ENCODE results near the gene BTBD10. TPM values are rescaled to one million over a fixed set of nuclear protein-coding genes. Genes with fewer than 3 reads are reported as not detected.

BTBD10 gene
- total and polyA plus RNA-seq, 2 experiments from 2014 or later = 20.2 to 30.1 TPM

GRCh38 chr11:13362596-13363109, 100.4 kb downstream of the BTBD10 start:
- Histone ChIP-seq H4K20me1 (replicated peaks; ENCODE audit: insufficient read depth) (no peaks in the 10 kb centered on the region), H3F3A (replicated peaks; ENCODE audit: low read depth) (no peaks in the 10 kb centered on the region), H3K36me3 (ENCODE audit: insufficient read depth) (no peaks in the 10 kb centered on the region), H3K4me2 (no peak overlapping the region), H3K4me1 (ENCODE audit: insufficient read depth) (no peaks in the 10 kb centered on the region), H3K27ac (ENCODE audit: low read depth) (no peak overlapping the region), H3K27me3 (ENCODE audit: insufficient read depth) (no peaks in the 10 kb centered on the region), H3K79me2 (replicated peaks; ENCODE audit: insufficient read depth) (no peaks in the 10 kb centered on the region), H3K9me2 (ENCODE audit: insufficient read depth) (no peaks in the 10 kb centered on the region), H3K4me3 (no peak overlapping the region), H2AFZ (no peak overlapping the region)
- Mint-ChIP-seq H3K9me3 (no peaks in the 10 kb centered on the region), H3K27ac (no peak overlapping the region), H3K27me3 (ENCODE audit: insufficient read depth, low read depth, poor library complexity) (no peaks in the 10 kb centered on the region), H3K36me3 (ENCODE audit: low read depth) (no peaks in the 10 kb centered on the region), H3K4me1 (no peaks in the 10 kb centered on the region; the same call in 2 of the 3 replicates), H3K4me3 (no peak overlapping the region)
- TF ChIP-seq ZNF331 (CRISPR knock-in tag; IDR thresholded peaks at IDR 0.05; ENCODE audit: low read depth) (no peak), ETS1 (IDR thresholded peaks at IDR 0.05) (no peak), POLR2AphosphoS5 (IDR thresholded peaks at IDR 0.05; ENCODE audit: low read depth) (no peak), STAT1 (IDR thresholded peaks at IDR 0.05; ENCODE audit: unreplicated experiment) (no peak), EZH2phosphoT487 (IDR thresholded peaks at IDR 0.05; ENCODE audit: unreplicated experiment) (no peak), JUNB (IDR thresholded peaks at IDR 0.05; ENCODE audit: unreplicated experiment) (no peak), EZH2 (IDR thresholded peaks at IDR 0.05; ENCODE audit: low read depth, unreplicated experiment) (no peak)
- ATAC-seq (no peak), DNase-seq (ENCODE audit: low spot score) (no peak)

GRCh38 chr11:13358596-13359270, 104.3 kb downstream of the BTBD10 start:
- Histone ChIP-seq H3K4me2 (no peak overlapping the region), H4K20me1 (replicated peaks; ENCODE audit: insufficient read depth) (no peaks in the 10 kb centered on the region), H3F3A (replicated peaks; ENCODE audit: low read depth) (no peaks in the 10 kb centered on the region), H2AFZ (no peak overlapping the region), H3K9me2 (ENCODE audit: insufficient read depth) (no peaks in the 10 kb centered on the region), H3K79me2 (replicated peaks; ENCODE audit: insufficient read depth) (no peaks in the 10 kb centered on the region), H3K36me3 (ENCODE audit: insufficient read depth) (no peaks in the 10 kb centered on the region), H3K4me1 (ENCODE audit: insufficient read depth) (no peaks in the 10 kb centered on the region), H3K27me3 (ENCODE audit: insufficient read depth) (no peaks in the 10 kb centered on the region), H3K27ac (ENCODE audit: low read depth) (no peak overlapping the region), H3K4me3 (no peak overlapping the region)
- no peaks in the 10 kb centered on the region; the same call in 2 of the 3 replicates for H3K4me1 Mint-ChIP-seq
- H3K9me3 Mint-ChIP-seq = no peaks in the 10 kb centered on the region
- H3K27me3 Mint-ChIP-seq (ENCODE audit: insufficient read depth, low read depth, poor library complexity) = no peaks in the 10 kb centered on the region
- no peak overlapping the region for H3K4me3 Mint-ChIP-seq
- ATAC-seq (no peak), DNase-seq (ENCODE audit: low spot score) (no peak)
- H3K27ac Mint-ChIP-seq = no peak overlapping the region
- no peaks in the 10 kb centered on the region for H3K36me3 Mint-ChIP-seq (ENCODE audit: low read depth)
- no peak for TF ChIP-seq NANOG (IDR thresholded peaks at IDR 0.05; ENCODE audit: borderline replicate concordance)
- TF ChIP-seq POLR2AphosphoS5 (IDR thresholded peaks at IDR 0.05; ENCODE audit: low read depth) = no peak
- TF ChIP-seq, protein P1, sequence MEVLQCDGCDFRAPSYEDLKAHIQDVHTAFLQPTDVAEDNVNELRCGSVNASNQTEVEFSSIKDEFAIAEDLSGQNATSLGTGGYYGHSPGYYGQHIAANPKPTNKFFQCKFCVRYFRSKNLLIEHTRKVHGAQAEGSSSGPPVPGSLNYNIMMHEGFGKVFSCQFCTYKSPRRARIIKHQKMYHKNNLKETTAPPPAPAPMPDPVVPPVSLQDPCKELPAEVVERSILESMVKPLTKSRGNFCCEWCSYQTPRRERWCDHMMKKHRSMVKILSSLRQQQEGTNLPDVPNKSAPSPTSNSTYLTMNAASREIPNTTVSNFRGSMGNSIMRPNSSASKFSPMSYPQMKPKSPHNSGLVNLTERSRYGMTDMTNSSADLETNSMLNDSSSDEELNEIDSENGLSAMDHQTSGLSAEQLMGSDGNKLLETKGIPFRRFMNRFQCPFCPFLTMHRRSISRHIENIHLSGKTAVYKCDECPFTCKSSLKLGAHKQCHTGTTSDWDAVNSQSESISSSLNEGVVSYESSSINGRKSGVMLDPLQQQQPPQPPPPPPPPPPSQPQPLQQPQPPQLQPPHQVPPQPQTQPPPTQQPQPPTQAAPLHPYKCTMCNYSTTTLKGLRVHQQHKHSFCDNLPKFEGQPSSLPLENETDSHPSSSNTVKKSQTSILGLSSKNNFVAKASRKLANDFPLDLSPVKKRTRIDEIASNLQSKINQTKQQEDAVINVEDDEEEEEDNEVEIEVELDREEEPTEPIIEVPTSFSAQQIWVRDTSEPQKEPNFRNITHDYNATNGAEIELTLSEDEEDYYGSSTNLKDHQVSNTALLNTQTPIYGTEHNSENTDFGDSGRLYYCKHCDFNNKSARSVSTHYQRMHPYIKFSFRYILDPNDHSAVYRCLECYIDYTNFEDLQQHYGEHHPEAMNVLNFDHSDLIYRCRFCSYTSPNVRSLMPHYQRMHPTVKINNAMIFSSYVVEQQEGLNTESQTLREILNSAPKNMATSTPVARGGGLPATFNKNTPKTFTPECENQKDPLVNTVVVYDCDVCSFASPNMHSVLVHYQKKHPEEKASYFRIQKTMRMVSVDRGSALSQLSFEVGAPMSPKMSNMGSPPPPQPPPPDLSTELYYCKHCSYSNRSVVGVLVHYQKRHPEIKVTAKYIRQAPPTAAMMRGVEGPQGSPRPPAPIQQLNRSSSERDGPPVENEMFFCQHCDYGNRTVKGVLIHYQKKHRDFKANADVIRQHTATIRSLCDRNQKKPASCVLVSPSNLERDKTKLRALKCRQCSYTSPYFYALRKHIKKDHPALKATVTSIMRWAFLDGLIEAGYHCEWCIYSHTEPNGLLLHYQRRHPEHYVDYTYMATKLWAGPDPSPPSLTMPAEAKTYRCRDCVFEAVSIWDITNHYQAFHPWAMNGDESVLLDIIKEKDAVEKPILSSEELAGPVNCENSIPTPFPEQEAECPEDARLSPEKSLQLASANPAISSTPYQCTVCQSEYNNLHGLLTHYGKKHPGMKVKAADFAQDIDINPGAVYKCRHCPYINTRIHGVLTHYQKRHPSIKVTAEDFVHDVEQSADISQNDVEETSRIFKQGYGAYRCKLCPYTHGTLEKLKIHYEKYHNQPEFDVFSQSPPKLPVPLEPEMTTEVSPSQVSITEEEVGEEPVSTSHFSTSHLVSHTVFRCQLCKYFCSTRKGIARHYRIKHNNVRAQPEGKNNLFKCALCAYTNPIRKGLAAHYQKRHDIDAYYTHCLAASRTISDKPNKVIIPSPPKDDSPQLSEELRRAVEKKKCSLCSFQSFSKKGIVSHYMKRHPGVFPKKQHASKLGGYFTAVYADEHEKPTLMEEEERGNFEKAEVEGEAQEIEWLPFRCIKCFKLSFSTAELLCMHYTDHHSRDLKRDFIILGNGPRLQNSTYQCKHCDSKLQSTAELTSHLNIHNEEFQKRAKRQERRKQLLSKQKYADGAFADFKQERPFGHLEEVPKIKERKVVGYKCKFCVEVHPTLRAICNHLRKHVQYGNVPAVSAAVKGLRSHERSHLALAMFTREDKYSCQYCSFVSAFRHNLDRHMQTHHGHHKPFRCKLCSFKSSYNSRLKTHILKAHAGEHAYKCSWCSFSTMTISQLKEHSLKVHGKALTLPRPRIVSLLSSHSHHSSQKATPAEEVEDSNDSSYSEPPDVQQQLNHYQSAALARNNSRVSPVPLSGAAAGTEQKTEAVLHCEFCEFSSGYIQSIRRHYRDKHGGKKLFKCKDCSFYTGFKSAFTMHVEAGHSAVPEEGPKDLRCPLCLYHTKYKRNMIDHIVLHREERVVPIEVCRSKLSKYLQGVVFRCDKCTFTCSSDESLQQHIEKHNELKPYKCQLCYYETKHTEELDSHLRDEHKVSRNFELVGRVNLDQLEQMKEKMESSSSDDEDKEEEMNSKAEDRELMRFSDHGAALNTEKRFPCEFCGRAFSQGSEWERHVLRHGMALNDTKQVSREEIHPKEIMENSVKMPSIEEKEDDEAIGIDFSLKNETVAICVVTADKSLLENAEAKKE (CRISPR knock-in tag; IDR thresholded peaks at IDR 0.05) = no peak
- TF ChIP-seq ZNF114 (CRISPR knock-in tag; IDR thresholded peaks at IDR 0.05) = no peak
- TF ChIP-seq STAT1 (IDR thresholded peaks at IDR 0.05; ENCODE audit: unreplicated experiment) = no peak
- TF ChIP-seq EZH2phosphoT487 (IDR thresholded peaks at IDR 0.05; ENCODE audit: unreplicated experiment) = no peak
- TF ChIP-seq EZH2 (IDR thresholded peaks at IDR 0.05; ENCODE audit: low read depth, unreplicated experiment) = no peak
- TF ChIP-seq ETS1 (IDR thresholded peaks at IDR 0.05) = no peak
- TF ChIP-seq CREB1 (CRISPR knock-in tag; IDR thresholded peaks at IDR 0.05; ENCODE audit: low read depth) = no peak
- TF ChIP-seq ZNF331 (CRISPR knock-in tag; IDR thresholded peaks at IDR 0.05; ENCODE audit: low read depth) = no peak
